ENCODE data around the gene EHMT1.

GRCh38 chr9:137678202-137678601 lies 59.4 kb downstream of the EHMT1 start:
- TF ChIP-seq, protein P1, sequence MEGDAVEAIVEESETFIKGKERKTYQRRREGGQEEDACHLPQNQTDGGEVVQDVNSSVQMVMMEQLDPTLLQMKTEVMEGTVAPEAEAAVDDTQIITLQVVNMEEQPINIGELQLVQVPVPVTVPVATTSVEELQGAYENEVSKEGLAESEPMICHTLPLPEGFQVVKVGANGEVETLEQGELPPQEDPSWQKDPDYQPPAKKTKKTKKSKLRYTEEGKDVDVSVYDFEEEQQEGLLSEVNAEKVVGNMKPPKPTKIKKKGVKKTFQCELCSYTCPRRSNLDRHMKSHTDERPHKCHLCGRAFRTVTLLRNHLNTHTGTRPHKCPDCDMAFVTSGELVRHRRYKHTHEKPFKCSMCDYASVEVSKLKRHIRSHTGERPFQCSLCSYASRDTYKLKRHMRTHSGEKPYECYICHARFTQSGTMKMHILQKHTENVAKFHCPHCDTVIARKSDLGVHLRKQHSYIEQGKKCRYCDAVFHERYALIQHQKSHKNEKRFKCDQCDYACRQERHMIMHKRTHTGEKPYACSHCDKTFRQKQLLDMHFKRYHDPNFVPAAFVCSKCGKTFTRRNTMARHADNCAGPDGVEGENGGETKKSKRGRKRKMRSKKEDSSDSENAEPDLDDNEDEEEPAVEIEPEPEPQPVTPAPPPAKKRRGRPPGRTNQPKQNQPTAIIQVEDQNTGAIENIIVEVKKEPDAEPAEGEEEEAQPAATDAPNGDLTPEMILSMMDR (conservative IDR thresholded peaks at IDR 0.05; ENCODE audit: low read length) = no peak
- no peak for TF ChIP-seq EZH2phosphoT487 (IDR thresholded peaks at IDR 0.05; ENCODE audit: borderline replicate concordance)

All from Loucy (cell line).